SJCRH30 (cell line): ENCODE results near the gene SRPK3. TPM values are rescaled to one million over a fixed set of nuclear protein-coding genes. Genes with fewer than 3 reads are reported as not detected.
"Not testable (repeated sequence)": the region's sequence is repeated elsewhere in the genome, so short reads cannot be mapped to it uniquely, and the experiment has no call there.

Source experiments
- DNase-seq, 2 experiments: peaks; one replicate each; pipeline ENCODE4 v3.0.0-alpha.2; 2015 to 2020
- H3K27ac ChIP-seq: fragments of 250-450 bp; sonication (Bioruptor Pico); 2 replicates; pipeline ENCODE4 v1.5.1; 2020; ENCODE audit warnings: mild to moderate bottlenecking, moderate library complexity
- H3K27me3 ChIP-seq: fragments of 250-450 bp; sonication (Bioruptor Pico); 2 replicates; pipeline ENCODE4 v1.5.1; 2020; ENCODE audit warnings: mild to moderate bottlenecking, moderate library complexity
- H3K36me3 ChIP-seq: fragments of 250-450 bp; sonication (Bioruptor Pico); 2 replicates; pipeline ENCODE4 v1.5.1; 2020; ENCODE audit warnings: mild to moderate bottlenecking, moderate library complexity
- H3K4me1 ChIP-seq: fragments of 250-450 bp; sonication (Bioruptor Pico); 2 replicates; pipeline ENCODE4 v1.5.1; 2020; ENCODE audit warnings: mild to moderate bottlenecking, moderate library complexity
- H3K4me3 ChIP-seq: fragments of 250-450 bp; sonication (Bioruptor Pico); 2 replicates; pipeline ENCODE4 v1.5.1; 2020; ENCODE audit warnings: mild to moderate bottlenecking, moderate library complexity
- H3K9me3 ChIP-seq: fragments of 250-450 bp; sonication (Bioruptor Pico); replicated peaks from 2 replicates; pipeline ENCODE4 v1.5.1; 2020; ENCODE audit warnings: mild to moderate bottlenecking, moderate library complexity
- total RNA-seq: library from RNA; depleted of rRNA; stranded (reverse); fragments of >200 nt; shearing (Covaris generic); gene quantifications from 2 replicates; pipeline ENCODE4 v1.2.3, GENCODE V29; 2014

SRPK3 gene
- total RNA-seq, 1 experiment from 2014 or later, result 33.6 TPM

GRCh38 chrX:153812220-153812619 is 31.4 kb downstream of the SRPK3 start:
- no peaks in the 10 kb centered on the region for H3K27me3 ChIP-seq
- H3K9me3 ChIP-seq, result no peaks in the 10 kb centered on the region
- no peak for DNase-seq
- H3K36me3 ChIP-seq, result no peaks in the 10 kb centered on the region
- H3K4me1 ChIP-seq, result no peaks in the 10 kb centered on the region
- H3K4me3 ChIP-seq, result no peak overlapping the region
- no peak overlapping the region for H3K27ac ChIP-seq

GRCh38 chrX:153813161-153813560 is 32.3 kb downstream of the SRPK3 start:
- Histone ChIP-seq H3K4me1 (no peaks in the 10 kb centered on the region), H3K9me3 (no peaks in the 10 kb centered on the region), H3K27me3 (no peaks in the 10 kb centered on the region), H3K36me3 (no peaks in the 10 kb centered on the region), H3K27ac (no peak overlapping the region), H3K4me3 (no peak overlapping the region)
- DNase-seq, result no peak

GRCh38 chrX:153814591-153815315 is 33.9 kb downstream of the SRPK3 start:
- no peak for DNase-seq
- no peaks in the 10 kb centered on the region for H3K27me3 ChIP-seq
- no peak overlapping the region for H3K27ac ChIP-seq
- H3K36me3 ChIP-seq, result no peaks in the 10 kb centered on the region
- no peaks in the 10 kb centered on the region for H3K4me1 ChIP-seq
- no peaks in the 10 kb centered on the region for H3K9me3 ChIP-seq
- H3K4me3 ChIP-seq, result no peak overlapping the region

- Histone ChIP-seq H3K4me1 (no peaks in the 10 kb centered on the region), H3K27ac (no peak overlapping the region), H3K36me3 (no peaks in the 10 kb centered on the region), H3K27me3 (no peaks in the 10 kb centered on the region), H3K4me3 (no peak overlapping the region), H3K9me3 (no peaks in the 10 kb centered on the region)
- no peak for DNase-seq
Observed at GRCh38 chrX:153816831-153817690, 36.2 kb downstream of the SRPK3 start.

GRCh38 chrX:153818064-153818463 is 37.2 kb downstream of the SRPK3 start:
- not testable (repeated sequence) for H3K9me3 ChIP-seq, H3K4me3 ChIP-seq, DNase-seq, H3K27ac ChIP-seq, H3K36me3 ChIP-seq, H3K4me1 ChIP-seq, H3K27me3 ChIP-seq

- no peaks in the 10 kb centered on the region for H3K36me3 ChIP-seq
- H3K27ac ChIP-seq, result peak overlapping the region; percentile 33
- no peaks in the 10 kb centered on the region for H3K27me3 ChIP-seq
- no peaks in the 10 kb centered on the region for H3K4me1 ChIP-seq
- peak overlapping the region; percentile 50 for H3K4me3 ChIP-seq
- peak in 1 of 2 experiments; percentile 36 for DNase-seq
- H3K9me3 ChIP-seq, result no peaks in the 10 kb centered on the region
Observed at GRCh38 chrX:153818571-153819383, 37.9 kb downstream of the SRPK3 start.

GRCh38 chrX:153819384-153820040 is 38.7 kb downstream of the SRPK3 start:
- DNase-seq, result peak in 1 of 2 experiments; percentile 31
- H3K9me3 ChIP-seq, result no peaks in the 10 kb centered on the region
- peak overlapping the region; percentile 33 for H3K27ac ChIP-seq
- no peaks in the 10 kb centered on the region for H3K36me3 ChIP-seq
- no peaks in the 10 kb centered on the region for H3K4me1 ChIP-seq
- H3K4me3 ChIP-seq, result peak overlapping the region; percentile 50
- no peaks in the 10 kb centered on the region for H3K27me3 ChIP-seq

- H3K27me3 ChIP-seq, result no peaks in the 10 kb centered on the region
- H3K4me3 ChIP-seq, result no peak overlapping the region
- no peak overlapping the region for H3K27ac ChIP-seq
- H3K36me3 ChIP-seq, result no peaks in the 10 kb centered on the region
- no peak for DNase-seq
- H3K9me3 ChIP-seq, result no peaks in the 10 kb centered on the region
- H3K4me1 ChIP-seq, result no peaks in the 10 kb centered on the region
Observed at GRCh38 chrX:153820601-153821000, 39.8 kb downstream of the SRPK3 start.

GRCh38 chrX:153821066-153821465 is 40.2 kb downstream of the SRPK3 start:
- H3K9me3 ChIP-seq, result no peaks in the 10 kb centered on the region
- H3K27me3 ChIP-seq, result no peaks in the 10 kb centered on the region
- no peak overlapping the region for H3K4me3 ChIP-seq
- DNase-seq, result no peak
- H3K27ac ChIP-seq, result no peak overlapping the region
- no peaks in the 10 kb centered on the region for H3K4me1 ChIP-seq
- no peaks in the 10 kb centered on the region for H3K36me3 ChIP-seq

GRCh38 chrX:153824348-153824747 is 43.5 kb downstream of the SRPK3 start:
- no peak overlapping the region for H3K27ac ChIP-seq
- H3K4me1 ChIP-seq, result no peaks in the 10 kb centered on the region
- H3K36me3 ChIP-seq, result no peaks in the 10 kb centered on the region
- no peak for DNase-seq
- no peaks in the 10 kb centered on the region for H3K27me3 ChIP-seq
- no peak overlapping the region for H3K4me3 ChIP-seq
- H3K9me3 ChIP-seq, result no peaks in the 10 kb centered on the region

- no peak overlapping the region for H3K27ac ChIP-seq
- DNase-seq, result no peak
- no peaks in the 10 kb centered on the region for H3K27me3 ChIP-seq
Observed at GRCh38 chrX:153825042-153825441, 44.2 kb downstream of the SRPK3 start.

GRCh38 chrX:153827016-153827415 is 46.2 kb downstream of the SRPK3 start:
- Histone ChIP-seq H3K4me1 (no peaks in the 10 kb centered on the region), H3K27me3 (no peaks in the 10 kb centered on the region), H3K36me3 (no peaks in the 10 kb centered on the region), H3K27ac (no peak overlapping the region), H3K9me3 (no peaks in the 10 kb centered on the region), H3K4me3 (no peak overlapping the region)
- no peak for DNase-seq

More at GRCh38 chrX:153825042-153825441, 44.2 kb downstream of the SRPK3 start:
- no peaks in the 10 kb centered on the region for H3K36me3 ChIP-seq
- H3K9me3 ChIP-seq, result no peaks in the 10 kb centered on the region
- no peak overlapping the region for H3K4me3 ChIP-seq
- H3K4me1 ChIP-seq, result no peaks in the 10 kb centered on the region

- Histone ChIP-seq H3K4me1 (no peaks in the 10 kb centered on the region), H3K27ac (no peak overlapping the region), H3K27me3 (no peaks in the 10 kb centered on the region), H3K9me3 (no peaks in the 10 kb centered on the region), H3K36me3 (no peaks in the 10 kb centered on the region), H3K4me3 (no peak overlapping the region)
- DNase-seq, result no peak
Observed at GRCh38 chrX:153827903-153828302, 47.1 kb downstream of the SRPK3 start.

GRCh38 chrX:153828308-153828707 is 47.5 kb downstream of the SRPK3 start:
- H3K4me3 ChIP-seq, result no peak overlapping the region
- H3K9me3 ChIP-seq, result no peaks in the 10 kb centered on the region
- DNase-seq, result no peak
- H3K27ac ChIP-seq, result no peak overlapping the region
- no peaks in the 10 kb centered on the region for H3K36me3 ChIP-seq
- H3K27me3 ChIP-seq, result no peaks in the 10 kb centered on the region
- no peaks in the 10 kb centered on the region for H3K4me1 ChIP-seq
